ENCODE measurements around the gene SLC35G3.
"Not testable (repeated sequence)": the region's sequence is repeated elsewhere in the genome, so short reads cannot be mapped to it uniquely, and the experiment has no call there.

DNA sequence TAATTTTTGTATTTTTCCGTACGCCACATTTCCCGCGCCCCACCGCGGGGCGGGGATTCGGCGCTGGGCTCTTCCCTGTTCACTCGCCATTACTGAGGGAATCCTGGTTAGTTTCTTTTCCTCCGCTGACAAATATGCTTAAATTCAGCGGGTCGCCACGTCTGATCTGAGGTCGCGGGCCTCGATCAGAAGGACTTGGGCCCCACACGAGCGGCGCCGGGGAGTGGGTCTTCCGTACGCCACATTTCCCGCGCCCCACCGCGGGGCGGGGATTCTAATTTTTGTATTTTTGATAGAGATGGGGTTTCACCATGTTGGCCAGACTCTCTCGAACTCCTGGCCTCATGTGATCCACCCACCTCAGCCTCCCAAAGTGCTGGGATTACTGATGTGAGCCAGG is 43.1 kb downstream of the SLC35G3 start:
- not testable (repeated sequence) for TF ChIP-seq ZNF565 (CRISPR knock-in tag; conservative IDR thresholded peaks at IDR 0.05; ENCODE audit: low read depth)
- TF ChIP-seq, protein P1, sequence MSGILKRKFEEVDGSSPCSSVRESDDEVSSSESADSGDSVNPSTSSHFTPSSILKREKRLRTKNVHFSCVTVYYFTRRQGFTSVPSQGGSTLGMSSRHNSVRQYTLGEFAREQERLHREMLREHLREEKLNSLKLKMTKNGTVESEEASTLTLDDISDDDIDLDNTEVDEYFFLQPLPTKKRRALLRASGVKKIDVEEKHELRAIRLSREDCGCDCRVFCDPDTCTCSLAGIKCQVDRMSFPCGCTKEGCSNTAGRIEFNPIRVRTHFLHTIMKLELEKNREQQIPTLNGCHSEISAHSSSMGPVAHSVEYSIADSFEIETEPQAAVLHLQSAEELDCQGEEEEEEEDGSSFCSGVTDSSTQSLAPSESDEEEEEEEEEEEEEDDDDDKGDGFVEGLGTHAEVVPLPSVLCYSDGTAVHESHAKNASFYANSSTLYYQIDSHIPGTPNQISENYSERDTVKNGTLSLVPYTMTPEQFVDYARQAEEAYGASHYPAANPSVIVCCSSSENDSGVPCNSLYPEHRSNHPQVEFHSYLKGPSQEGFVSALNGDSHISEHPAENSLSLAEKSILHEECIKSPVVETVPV (CRISPR knock-in tag; IDR thresholded peaks at IDR 0.05) = not testable (repeated sequence)
- TF ChIP-seq, protein P2, sequence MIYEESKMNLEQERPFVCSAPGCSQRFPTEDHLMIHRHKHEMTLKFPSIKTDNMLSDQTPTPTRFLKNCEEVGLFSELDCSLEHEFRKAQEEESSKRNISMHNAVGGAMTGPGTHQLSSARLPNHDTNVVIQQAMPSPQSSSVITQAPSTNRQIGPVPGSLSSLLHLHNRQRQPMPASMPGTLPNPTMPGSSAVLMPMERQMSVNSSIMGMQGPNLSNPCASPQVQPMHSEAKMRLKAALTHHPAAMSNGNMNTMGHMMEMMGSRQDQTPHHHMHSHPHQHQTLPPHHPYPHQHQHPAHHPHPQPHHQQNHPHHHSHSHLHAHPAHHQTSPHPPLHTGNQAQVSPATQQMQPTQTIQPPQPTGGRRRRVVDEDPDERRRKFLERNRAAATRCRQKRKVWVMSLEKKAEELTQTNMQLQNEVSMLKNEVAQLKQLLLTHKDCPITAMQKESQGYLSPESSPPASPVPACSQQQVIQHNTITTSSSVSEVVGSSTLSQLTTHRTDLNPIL (CRISPR knock-in tag; IDR thresholded peaks at IDR 0.05; ENCODE audit: low read depth) = not testable (repeated sequence)
